IPS-18a (cell line): ENCODE data around the gene CDKN1A.
"Not testable (repeated sequence)": the region's sequence is repeated elsewhere in the genome, so short reads cannot be mapped to it uniquely, and the experiment has no call there.

Experiments
- H3K27ac ChIP-seq: one replicate; pipeline ENCODE4 v1.5.1; 2013; ENCODE audit warnings: low read length
- H3K27me3 ChIP-seq: one replicate; pipeline ENCODE4 v1.6.1; 2013; ENCODE audit warnings: mild to moderate bottlenecking, low read length; ENCODE audit not compliant: control insufficient read depth, insufficient read depth
- H3K36me3 ChIP-seq: one replicate; pipeline ENCODE4 v1.6.1; 2013; ENCODE audit warnings: low read depth, low read length; ENCODE audit not compliant: control insufficient read depth
- H3K4me1 ChIP-seq: one replicate; pipeline ENCODE4 v1.6.1; 2013; ENCODE audit warnings: low read depth, low read length; ENCODE audit not compliant: control insufficient read depth
- H3K4me3 ChIP-seq: one replicate; pipeline ENCODE4 v1.5.1; 2013; ENCODE audit warnings: low read length
- H3K9ac ChIP-seq: one replicate; pipeline ENCODE4 v1.6.1; 2013; ENCODE audit warnings: mild to moderate bottlenecking, low read length, moderate library complexity
- H3K9me3 ChIP-seq: one replicate; pipeline ENCODE4 v1.6.1; 2013; ENCODE audit warnings: low read depth, low read length; ENCODE audit not compliant: control insufficient read depth

Gene CDKN1A

GRCh38 chr6:36642913-36643817 lies 35.3 kb upstream of the CDKN1A start:
- no peak overlapping the region for H3K4me3 ChIP-seq
- H3K4me1 ChIP-seq, result no peaks in the 10 kb centered on the region
- H3K27me3 ChIP-seq, result no peaks in the 10 kb centered on the region
- no peak overlapping the region for H3K9ac ChIP-seq
- no peak overlapping the region for H3K27ac ChIP-seq
- H3K9me3 ChIP-seq, result no peaks in the 10 kb centered on the region
- H3K36me3 ChIP-seq, result no peaks in the 10 kb centered on the region

GRCh38 chr6:36643977-36644376 lies 34.5 kb upstream of the CDKN1A start:
- Histone ChIP-seq H3K27ac (no peak overlapping the region), H3K36me3 (no peaks in the 10 kb centered on the region), H3K27me3 (no peaks in the 10 kb centered on the region), H3K4me3 (no peak overlapping the region), H3K4me1 (no peaks in the 10 kb centered on the region), H3K9ac (no peak overlapping the region), H3K9me3 (no peaks in the 10 kb centered on the region)

GRCh38 chr6:36649086-36649485 lies 29.4 kb upstream of the CDKN1A start:
- Histone ChIP-seq H3K36me3 (no peaks in the 10 kb centered on the region), H3K27me3 (no peaks in the 10 kb centered on the region), H3K4me3 (no peak overlapping the region), H3K27ac (no peak overlapping the region), H3K9me3 (no peaks in the 10 kb centered on the region), H3K4me1 (no peaks in the 10 kb centered on the region), H3K9ac (no peak overlapping the region)

- Histone ChIP-seq H3K36me3 (no peaks in the 10 kb centered on the region), H3K27me3 (no peaks in the 10 kb centered on the region), H3K9me3 (no peaks in the 10 kb centered on the region), H3K9ac (no peak overlapping the region), H3K4me3 (no peak overlapping the region), H3K4me1 (no peaks in the 10 kb centered on the region), H3K27ac (no peak overlapping the region)
Observed at GRCh38 chr6:36649701-36650484, 28.6 kb upstream of the CDKN1A start.

- Histone ChIP-seq H3K27ac (no peak overlapping the region), H3K36me3 (no peaks in the 10 kb centered on the region), H3K4me3 (no peak overlapping the region), H3K9me3 (no peaks in the 10 kb centered on the region), H3K4me1 (no peaks in the 10 kb centered on the region), H3K9ac (no peak overlapping the region), H3K27me3 (no peaks in the 10 kb centered on the region)
Observed at GRCh38 chr6:36650848-36651478, 27.6 kb upstream of the CDKN1A start.

- no peaks in the 10 kb centered on the region for H3K27me3 ChIP-seq
- no peaks in the 10 kb centered on the region for H3K36me3 ChIP-seq
- no peak overlapping the region for H3K9ac ChIP-seq
- H3K27ac ChIP-seq, result no peak overlapping the region
- H3K4me3 ChIP-seq, result no peak overlapping the region
- H3K4me1 ChIP-seq, result no peaks in the 10 kb centered on the region
- no peaks in the 10 kb centered on the region for H3K9me3 ChIP-seq
Observed at GRCh38 chr6:36651659-36652379, 26.7 kb upstream of the CDKN1A start.

- H3K36me3 ChIP-seq, H3K9ac ChIP-seq, H3K9me3 ChIP-seq, H3K27ac ChIP-seq, H3K4me3 ChIP-seq, H3K4me1 ChIP-seq, H3K27me3 ChIP-seq: not testable (repeated sequence)
Observed at GRCh38 chr6:36654469-36654868, 24.0 kb upstream of the CDKN1A start.

- H3K9me3 ChIP-seq, result no peaks in the 10 kb centered on the region
- H3K27ac ChIP-seq, result no peak overlapping the region
- no peaks in the 10 kb centered on the region for H3K4me1 ChIP-seq
- no peak overlapping the region for H3K4me3 ChIP-seq
- no peaks in the 10 kb centered on the region for H3K27me3 ChIP-seq
- H3K36me3 ChIP-seq, result no peaks in the 10 kb centered on the region
- no peak overlapping the region for H3K9ac ChIP-seq
Observed at GRCh38 chr6:36655085-36655724, 23.3 kb upstream of the CDKN1A start.

GRCh38 chr6:36656441-36656840 lies 22.1 kb upstream of the CDKN1A start:
- Histone ChIP-seq H3K9me3 (no peaks in the 10 kb centered on the region), H3K4me1 (no peaks in the 10 kb centered on the region), H3K9ac (no peak overlapping the region), H3K4me3 (no peak overlapping the region), H3K36me3 (no peaks in the 10 kb centered on the region), H3K27me3 (peaks cover 6% of the 10 kb centered on the region), H3K27ac (no peak overlapping the region)

- Histone ChIP-seq H3K4me3 (no peak overlapping the region), H3K4me1 (no peaks in the 10 kb centered on the region), H3K27me3 (peaks cover 10% of the 10 kb centered on the region)
Observed at GRCh38 chr6:36657271-36657670, 21.2 kb upstream of the CDKN1A start.

More at GRCh38 chr6:36657271-36657670, 21.2 kb upstream of the CDKN1A start:
- H3K9ac ChIP-seq, result no peak overlapping the region
- H3K36me3 ChIP-seq, result no peaks in the 10 kb centered on the region
- no peak overlapping the region for H3K27ac ChIP-seq
- no peaks in the 10 kb centered on the region for H3K9me3 ChIP-seq
